T-helper 2 cell treated with Interferon-gamma antibody and Interleukin-4, amounts not matched to agents 100 ng/mL and 5 ng/mL, for 36 hours (primary cell): ENCODE data around the gene AADACL3. TPM values are rescaled to one million over a fixed set of nuclear protein-coding genes. Genes with fewer than 3 reads are reported as not detected.
"Not testable (repeated sequence)": the region's sequence is repeated elsewhere in the genome, so short reads cannot be mapped to it uniquely, and the experiment has no call there.

Experiments
- intact Hi-C: fragments of 100-400 bp; cut with micrococcal nuclease; formaldehyde crosslinking; loops from one replicate; pipeline ENCODE4 v1.15.1; 2023
- total RNA-seq: library from RNA; stranded (reverse); gene quantifications from 2 replicates; pipeline ENCODE4 v1.2.3, GENCODE V29; 2022

AADACL3 gene
- total RNA-seq, 1 donor from 2014 or later: not detected

GRCh38 chr1:12714710-12715475, 1.0 kb upstream of the AADACL3 start:
- intact Hi-C loops: no loop called here

- intact Hi-C loops: no loop called here
These were observed 1.5 kb downstream of the AADACL3 start for GRCh38 chr1:12717301-12717838.

- intact Hi-C loops: no loop called here
These were observed 6.7 kb downstream of the AADACL3 start for GRCh38 chr1:12722626-12723025.

- intact Hi-C loops: no loop called here
These were observed 12.5 kb downstream of the AADACL3 start for GRCh38 chr1:12728391-12728790.

GRCh38 chr1:12730156-12730555, 14.2 kb downstream of the AADACL3 start:
- intact Hi-C loops: no loop called here

GRCh38 chr1:12731084-12731483, 15.2 kb downstream of the AADACL3 start:
- intact Hi-C loops: not testable (repeated sequence)

GRCh38 chr1:12734651-12735050, 18.7 kb downstream of the AADACL3 start:
- intact Hi-C loops: no loop called here

- intact Hi-C loops: no loop called here
These were observed 23.0 kb downstream of the AADACL3 start for GRCh38 chr1:12738934-12739333.

GRCh38 chr1:12739613-12740012, 23.7 kb downstream of the AADACL3 start:
- intact Hi-C loops: no loop called here

GRCh38 chr1:12741946-12742345, 26.0 kb downstream of the AADACL3 start:
- intact Hi-C loops: no loop called here

GRCh38 chr1:12745126-12745991, 29.4 kb downstream of the AADACL3 start:
- intact Hi-C loops: no loop called here

- intact Hi-C loops: no loop called here
These were observed 30.0 kb downstream of the AADACL3 start, which contains the start of gene CFAP107 for GRCh38 chr1:12745992-12746323. CFAP107 (plus strand) TSS chr1:12746200; CDS start chr1:12746431, 231 bp downstream.

GRCh38 chr1:12748778-12749355, 33.0 kb downstream of the AADACL3 start:
- intact Hi-C loops: no loop called here

GRCh38 chr1:12754738-12755137, 38.8 kb downstream of the AADACL3 start:
- intact Hi-C loops: no loop called here

GRCh38 chr1:12756273-12756672, 40.4 kb downstream of the AADACL3 start:
- intact Hi-C loops: no loop called here

- intact Hi-C loops: no loop called here
These were observed 41.0 kb downstream of the AADACL3 start for GRCh38 chr1:12756768-12757413.

- intact Hi-C loops: no loop called here
These were observed 41.9 kb downstream of the AADACL3 start for GRCh38 chr1:12757836-12758235.

GRCh38 chr1:12760256-12760795, 44.4 kb downstream of the AADACL3 start:
- intact Hi-C loops: no loop called here

- intact Hi-C loops: no loop called here
These were observed 45.9 kb downstream of the AADACL3 start for GRCh38 chr1:12761781-12762180.

GRCh38 chr1:12762766-12763165, 46.9 kb downstream of the AADACL3 start:
- intact Hi-C loops: no loop called here

- intact Hi-C loops: no loop called here
These were observed 47.6 kb downstream of the AADACL3 start for GRCh38 chr1:12763479-12763878.
